Measurements from ENCODE around the gene TRIM7.

GRCh38 chr5:181191526-181192336 is 13.3 kb downstream of the TRIM7 start:
- peak; percentile 55 to 65 for TF ChIP-seq POLR2A (IDR thresholded peaks at IDR 0.05)
- TF ChIP-seq, protein P1, sequence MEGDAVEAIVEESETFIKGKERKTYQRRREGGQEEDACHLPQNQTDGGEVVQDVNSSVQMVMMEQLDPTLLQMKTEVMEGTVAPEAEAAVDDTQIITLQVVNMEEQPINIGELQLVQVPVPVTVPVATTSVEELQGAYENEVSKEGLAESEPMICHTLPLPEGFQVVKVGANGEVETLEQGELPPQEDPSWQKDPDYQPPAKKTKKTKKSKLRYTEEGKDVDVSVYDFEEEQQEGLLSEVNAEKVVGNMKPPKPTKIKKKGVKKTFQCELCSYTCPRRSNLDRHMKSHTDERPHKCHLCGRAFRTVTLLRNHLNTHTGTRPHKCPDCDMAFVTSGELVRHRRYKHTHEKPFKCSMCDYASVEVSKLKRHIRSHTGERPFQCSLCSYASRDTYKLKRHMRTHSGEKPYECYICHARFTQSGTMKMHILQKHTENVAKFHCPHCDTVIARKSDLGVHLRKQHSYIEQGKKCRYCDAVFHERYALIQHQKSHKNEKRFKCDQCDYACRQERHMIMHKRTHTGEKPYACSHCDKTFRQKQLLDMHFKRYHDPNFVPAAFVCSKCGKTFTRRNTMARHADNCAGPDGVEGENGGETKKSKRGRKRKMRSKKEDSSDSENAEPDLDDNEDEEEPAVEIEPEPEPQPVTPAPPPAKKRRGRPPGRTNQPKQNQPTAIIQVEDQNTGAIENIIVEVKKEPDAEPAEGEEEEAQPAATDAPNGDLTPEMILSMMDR (IDR thresholded peaks at IDR 0.05), result no peak

Measured in Peyer's patch (tissue), 4 donors.